ENCODE data around the gene UST.

GRCh38 chr6:148727104-148727503, 19.7 kb upstream of the UST start:
- TF ChIP-seq CTCF (IDR thresholded peaks at IDR 0.05), result no peak
- no peak for TF ChIP-seq ZFX (IDR thresholded peaks at IDR 0.05; ENCODE audit: borderline replicate concordance)
